HG03439 (cell line): ENCODE results near the gene SORCS2.

ENCODE experiments used
- ATAC-seq: cut with Tn5 transposase; IDR thresholded peaks from one replicate; pipeline ENCODE4 v1.9.1; 2021; ENCODE audit warnings: mild to moderate bottlenecking, moderate library complexity; ENCODE audit not compliant: unreplicated experiment

Gene SORCS2

DNA sequence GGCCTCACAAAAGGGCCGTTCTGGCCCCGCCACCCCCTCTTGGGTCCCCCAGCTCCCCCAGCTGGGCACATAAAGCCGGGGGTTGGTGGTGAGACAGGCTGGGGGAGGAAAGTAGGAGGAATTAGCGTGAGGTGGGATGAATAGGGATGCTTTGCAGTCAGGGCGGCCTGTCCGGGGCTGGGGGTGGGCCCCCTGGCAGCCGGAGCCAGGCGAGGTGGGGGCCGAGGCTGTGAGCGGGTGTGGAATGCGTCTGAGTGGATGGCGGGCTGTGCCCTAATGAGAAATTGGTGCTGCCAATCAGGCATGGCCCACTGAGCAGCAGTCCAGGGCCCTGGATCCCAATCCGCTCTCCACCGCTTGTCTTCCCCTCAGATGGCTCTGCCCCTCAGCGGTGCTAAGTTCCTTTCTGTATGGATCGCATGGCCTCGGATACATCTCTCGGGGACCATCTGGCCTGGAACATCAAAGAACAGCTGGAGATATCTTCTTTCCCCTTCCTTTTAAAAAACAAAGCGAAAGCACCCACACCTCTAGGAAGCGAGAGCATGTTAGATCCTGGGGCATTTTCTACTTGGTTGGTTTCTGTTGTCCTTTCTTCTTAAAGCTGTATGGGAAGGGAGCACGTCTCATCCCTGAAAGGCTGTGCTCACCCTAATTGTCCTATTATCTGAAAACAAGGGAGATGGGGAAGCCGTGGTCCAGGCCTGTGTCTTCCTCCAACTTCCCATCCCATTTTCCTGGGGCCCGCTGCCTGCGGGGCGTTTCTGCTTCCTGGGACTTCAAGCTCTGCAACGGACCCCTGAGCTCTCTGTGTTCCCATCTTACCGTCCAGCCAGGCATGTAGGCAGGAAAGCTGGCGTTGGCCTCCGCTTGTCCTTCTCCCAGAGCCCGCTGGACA lies 106.9 kb downstream of the SORCS2 start:
- ATAC-seq, result no peak

DNA sequence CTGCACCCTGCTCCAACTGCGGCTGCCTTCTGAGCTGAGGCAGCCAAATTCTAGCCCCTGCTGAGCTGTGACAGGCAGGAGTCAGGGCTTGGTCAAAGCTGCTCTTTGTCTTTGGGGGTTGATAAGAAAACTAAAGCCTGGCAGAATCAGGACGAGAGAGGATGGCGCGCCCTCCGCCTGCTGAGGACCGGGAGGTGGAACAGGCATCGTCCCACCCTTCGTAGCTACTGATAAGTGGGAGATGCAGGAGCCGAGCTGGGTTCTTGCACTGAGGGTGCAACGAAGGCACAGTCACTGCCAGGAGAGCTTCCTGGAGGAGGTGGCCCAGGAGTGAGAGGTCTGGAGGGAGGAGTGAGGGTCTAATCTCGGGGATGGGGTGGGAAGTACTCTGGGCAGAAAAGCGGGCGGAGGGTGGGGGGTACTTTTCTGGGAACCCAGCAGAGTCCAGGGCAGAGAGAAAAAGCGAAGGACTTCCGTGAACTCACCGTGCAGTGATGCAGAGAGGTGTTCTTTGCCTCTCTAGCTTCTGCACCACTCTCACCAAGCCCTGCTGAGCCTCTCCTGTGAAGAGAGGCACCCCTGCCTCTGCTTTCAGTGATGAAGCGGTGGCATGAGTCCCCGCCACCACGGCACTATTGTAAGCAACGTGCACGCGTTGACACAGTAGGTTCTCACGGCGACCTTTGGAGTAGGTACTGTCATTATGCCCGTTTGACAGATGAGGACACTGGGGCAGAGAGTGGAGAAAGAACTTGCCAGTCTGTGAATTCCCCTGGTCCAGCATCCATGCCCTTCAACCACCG lies 107.8 kb downstream of the SORCS2 start:
- no peak for ATAC-seq

DNA sequence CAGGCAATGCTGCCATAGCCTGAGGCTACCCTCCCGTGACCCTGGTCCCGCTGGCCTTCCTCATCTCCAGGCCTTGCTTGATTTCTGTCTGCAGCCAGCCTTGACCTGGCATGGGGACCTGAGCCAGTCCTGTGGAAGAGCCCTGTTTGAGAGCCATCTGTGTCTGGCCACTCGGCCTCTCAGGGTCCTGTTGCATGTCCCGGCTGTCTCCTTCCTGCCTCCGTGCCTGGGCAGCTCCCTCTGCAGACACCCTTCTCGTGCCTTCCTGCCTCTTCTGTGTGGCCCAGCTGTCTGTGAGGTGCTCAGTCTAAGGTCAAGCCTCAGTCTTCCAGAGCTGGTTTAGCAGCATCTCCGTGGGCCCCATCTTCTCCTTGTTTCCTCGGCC lies 108.4 kb downstream of the SORCS2 start:
- no peak for ATAC-seq

DNA sequence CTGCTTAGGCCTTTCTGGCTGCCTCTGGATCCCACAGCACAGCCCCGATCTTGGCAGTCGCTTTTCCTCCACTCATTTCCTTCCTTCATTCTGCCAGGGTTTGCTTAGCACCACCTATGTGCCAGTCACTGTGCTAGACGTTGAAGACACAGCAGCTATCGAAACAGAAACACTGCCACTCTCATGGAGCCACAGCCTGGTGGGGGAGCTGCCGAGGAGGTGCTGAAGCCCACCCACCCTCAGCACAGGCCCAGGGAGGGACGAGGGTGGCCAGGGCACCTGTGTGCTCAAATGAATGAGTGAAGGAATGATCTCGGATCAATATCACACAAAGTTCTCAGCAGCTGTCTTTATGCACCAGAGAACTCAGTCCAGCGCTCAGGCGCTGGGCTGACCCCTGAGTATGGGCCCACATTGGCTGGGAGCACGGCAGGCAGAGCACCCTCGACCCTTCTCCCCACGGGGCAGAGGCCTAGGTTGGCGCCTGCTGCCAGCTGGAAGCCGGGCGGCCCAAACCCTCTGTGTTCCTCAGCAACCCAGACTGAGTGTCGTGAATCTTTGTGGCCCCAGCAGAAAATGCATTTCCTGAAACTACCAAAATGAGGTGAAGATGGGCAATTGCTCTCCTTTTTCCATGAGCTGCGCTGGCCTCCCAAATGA lies 108.9 kb downstream of the SORCS2 start:
- ATAC-seq, result no peak

DNA sequence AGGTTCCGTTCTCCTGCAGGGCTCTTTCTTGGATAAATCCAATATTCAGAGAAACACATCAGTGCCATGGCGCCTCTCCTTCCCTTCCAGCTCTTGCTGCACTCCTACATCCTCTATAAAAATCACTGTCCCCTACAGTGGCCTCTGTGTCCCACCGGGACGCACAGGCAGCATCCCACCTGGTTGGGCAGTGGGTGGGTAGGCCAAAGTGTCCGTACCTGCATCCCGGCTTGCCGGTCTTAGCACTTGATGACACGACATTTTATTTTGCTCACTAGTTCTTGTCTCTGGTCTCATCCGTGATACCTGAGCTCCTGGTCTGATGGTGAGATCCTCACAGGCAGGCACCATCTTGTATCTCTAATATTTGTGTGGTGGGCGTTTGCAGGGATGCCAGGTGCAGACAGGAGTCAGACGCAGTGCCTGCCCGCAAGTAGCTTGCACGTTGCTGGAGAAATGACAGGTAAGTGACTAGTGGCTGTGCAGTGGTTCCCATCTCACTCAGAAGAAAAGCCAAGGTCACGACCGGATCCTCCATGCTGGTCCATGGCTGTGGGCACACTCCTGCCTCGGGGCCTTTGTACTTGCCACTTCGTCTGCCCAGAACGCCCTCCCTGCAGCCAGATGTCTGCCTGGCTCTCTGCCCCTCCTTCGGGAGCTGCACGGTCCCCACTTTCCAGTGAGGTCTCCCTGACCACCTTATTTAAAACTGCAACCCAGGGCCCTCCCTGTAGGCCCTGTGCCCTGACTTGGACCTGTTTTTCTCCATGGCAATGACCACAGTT lies 109.7 kb downstream of the SORCS2 start:
- no peak for ATAC-seq

DNA sequence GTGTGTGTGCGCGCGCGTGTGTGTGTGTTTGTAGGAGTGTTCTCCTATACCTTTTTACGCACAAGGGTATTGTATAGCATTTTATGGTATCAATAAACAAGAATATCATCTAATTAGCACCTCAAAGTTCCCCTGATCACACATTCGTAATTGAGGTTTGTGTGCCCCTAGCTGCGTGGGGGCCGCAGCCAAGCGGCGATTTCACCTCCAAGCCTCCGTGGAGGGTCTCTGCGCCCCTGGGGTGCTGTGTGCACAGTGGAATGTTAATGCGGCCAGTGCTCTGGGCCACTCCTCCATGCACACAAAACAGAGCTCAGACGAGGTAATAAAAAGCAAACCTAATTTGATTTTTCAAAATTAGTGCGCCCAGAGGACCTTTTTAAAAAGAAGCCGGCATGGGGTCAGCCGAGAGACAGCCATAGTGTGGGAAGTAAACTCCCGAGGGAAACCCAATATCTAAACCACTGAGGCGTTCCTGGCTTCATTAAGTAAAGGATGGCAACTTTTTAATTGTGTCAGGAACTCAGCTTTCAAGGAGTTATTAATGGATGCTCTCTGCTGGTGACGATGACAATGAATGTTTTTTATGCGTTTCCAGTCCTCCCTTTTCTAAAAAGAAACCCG lies 110.6 kb downstream of the SORCS2 start:
- ATAC-seq, result no peak

DNA sequence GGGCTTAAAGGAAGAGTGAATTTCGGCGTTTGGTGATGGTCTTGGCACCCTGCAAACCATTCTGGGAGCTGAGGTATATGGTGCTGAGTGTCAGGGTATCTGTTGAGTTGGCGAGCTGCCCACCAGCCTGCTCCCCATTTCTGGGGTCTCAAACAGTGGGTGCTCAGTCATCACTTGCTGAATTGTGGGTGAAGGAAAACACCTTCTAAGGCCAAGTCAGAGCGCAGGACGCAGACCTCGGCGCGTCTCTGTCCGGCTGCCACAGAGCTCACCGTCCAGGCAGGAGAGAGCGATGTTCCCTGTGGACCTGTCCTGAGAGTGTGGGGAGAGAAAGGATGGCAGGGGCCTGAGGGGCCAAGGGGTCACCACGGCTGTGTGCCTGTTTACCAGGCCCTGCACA lies 111.2 kb downstream of the SORCS2 start:
- ATAC-seq, result no peak

DNA sequence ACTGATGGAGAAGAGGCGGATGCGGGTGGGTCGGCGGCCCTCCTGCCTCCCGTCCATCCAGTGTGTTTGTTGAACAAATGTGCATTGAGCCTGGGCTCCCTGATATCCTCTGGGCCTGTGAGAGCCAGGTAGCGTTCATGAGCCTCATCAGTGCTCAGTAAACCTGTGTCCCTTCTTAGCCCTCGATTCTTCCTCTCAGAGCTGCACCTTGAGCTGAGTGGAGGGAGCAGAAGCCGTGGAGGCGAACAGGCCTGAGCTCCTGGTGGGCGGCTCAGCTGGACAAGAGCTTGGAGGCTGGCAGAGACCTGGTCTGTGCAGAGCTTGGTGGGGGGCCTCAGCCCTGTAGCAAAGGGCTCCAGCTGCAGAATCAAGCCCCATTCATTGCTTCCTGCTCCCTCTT lies 112.1 kb downstream of the SORCS2 start:
- ATAC-seq, result no peak

DNA sequence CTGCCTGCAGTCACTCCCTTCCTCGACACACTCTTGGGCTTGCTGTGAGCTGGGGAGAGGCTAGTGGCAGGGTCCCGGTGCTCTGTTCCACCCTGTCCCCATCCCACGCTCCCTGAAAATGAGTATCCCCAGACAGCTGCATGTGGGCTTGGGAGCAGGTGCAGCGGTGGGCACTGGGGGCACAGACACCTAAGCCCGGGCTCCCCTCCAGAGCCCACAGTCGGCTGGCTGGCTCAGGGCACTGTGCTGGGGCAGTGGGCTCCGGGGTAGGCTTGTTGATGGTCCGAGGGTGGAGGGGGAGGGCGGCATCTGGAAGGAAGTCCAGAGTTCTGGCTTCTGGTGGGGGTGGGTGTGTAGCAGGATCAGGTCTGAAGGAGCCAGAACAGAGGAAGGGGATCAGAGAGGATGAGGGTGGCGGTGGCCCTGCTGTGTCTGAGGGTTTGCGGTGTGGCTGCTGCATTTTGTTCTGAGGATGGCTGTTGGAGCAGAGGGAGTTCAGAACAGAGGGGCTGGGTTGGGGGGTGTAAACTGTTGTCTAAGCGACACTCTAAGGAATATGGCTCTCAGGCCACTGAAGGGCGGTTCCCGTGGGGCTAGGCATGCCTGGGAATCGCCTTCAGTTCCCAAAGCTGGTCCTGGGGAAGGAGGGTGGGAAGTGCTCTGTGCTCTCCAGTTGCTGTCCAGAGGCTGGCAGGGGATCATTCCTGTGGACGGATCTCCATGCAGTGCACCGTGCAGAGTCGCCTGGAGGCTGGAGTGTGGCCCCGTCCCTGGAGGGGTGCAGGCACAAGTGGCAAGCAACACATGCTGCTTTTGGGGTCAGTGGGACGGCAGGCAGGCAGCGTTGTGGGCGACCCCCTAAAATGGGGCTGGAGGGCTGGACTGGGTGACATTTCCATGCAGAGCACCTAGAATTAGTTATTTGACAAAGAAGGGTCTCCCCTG lies 114.0 kb downstream of the SORCS2 start:
- ATAC-seq, result no peak

DNA sequence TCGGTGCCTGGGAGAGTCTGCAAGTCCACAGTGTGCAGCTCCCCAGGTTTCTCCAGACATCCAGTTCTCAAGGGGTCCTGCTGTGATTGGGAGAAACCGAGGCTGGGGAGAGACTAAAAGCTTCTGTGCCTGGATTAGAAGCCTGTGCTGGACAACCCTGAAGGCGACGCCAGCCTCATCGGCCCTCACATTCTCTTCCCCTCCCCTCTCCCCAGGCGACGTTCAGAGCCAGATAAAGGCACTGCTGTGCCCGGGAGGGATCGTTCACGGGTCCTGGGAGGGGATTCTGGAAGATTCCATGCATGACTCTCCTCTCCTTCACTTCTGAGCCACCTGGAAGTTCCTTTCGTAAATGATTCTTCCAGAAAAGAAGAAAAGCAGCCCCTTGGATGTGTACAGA lies 114.6 kb downstream of the SORCS2 start:
- no peak for ATAC-seq

DNA sequence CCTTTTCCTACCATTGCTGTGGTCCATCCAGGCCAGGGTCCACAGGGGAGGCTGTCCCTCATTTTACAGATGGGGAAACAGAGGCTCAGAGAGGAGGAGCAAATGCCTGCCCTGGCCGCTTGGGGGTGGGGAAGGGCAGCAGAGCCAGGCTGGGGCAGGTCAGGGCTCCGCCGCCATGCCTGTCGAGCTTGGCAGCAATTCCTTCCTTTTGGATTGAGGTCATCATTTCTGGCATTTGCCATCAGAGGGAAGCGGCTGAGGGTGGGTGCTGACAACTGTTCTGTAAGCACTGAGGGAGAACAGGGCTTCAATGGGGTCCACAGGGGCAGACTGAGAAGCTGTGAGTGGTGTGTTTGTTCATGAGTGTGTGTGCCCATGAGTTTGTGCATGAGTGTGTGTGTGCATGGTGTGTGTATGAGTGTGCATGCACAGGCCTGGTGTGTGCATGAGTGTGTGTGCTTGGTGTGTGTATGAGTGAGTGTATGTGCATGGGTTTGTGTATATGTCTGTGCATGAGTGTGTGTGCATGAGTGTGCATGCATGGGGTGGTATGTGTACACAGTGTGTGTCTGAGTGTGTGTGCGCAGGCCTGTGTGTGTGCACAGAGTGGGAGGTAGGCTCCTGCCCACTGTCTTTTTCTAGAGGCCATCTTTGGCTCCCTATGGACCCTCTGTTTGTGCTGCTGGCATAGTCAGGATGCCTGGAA lies 115.2 kb downstream of the SORCS2 start:
- ATAC-seq, result no peak

DNA sequence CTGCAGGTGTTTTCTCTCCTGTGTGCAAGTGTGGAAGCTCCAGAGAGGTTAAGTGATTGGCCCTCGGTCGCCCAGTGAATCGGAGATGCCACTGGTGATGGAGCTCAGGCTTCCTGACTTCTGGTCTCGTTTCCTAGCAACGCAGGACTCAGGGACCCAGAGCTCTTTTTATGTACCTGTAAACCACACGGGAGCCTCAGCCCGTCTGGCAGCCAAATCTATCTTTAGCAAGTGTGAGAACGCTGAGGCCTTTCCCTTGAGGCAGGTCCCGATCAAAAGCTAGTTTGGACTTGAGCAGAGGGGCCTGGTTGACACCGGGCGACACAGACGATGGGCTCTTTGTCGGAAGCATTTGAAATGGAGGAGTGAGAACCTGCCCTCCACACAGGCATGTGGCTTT lies 116.8 kb downstream of the SORCS2 start:
- ATAC-seq, result no peak

DNA sequence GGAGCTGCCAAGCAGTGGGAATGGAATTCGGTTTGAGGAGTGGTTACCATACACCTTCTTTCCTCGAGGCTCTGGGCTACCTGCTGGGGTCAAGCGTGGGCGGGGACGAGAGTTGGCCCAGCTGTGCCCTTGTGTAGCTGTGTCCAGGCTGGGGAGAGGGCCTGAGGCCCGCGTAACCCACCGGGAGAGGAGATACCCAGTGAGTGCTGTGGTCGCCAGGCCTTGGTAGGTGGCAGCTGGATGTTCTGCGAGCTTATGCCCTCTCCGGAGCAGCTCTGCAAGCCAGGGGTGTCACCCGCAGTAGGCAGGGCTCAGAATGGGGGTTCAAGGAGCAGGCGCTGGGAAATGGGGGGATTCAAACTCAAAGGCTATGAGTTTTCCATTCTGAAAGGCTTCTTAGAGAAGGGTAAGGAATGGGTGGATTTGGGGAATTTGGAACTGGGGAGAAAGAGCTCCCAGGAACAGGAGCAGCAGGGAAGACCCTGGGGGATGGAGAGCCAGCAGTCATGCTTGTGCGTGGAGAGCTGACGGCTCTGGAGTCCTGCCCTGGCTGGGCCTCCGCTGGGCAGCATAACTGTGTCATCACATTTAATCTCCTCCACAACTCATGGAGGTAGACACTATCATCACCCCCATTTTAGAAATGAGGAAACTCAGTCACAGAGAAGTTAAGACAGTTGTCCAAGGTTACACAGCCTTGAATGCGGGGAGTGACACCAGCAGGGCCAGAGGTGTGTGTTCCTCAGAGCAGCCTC lies 117.5 kb downstream of the SORCS2 start:
- ATAC-seq, result no peak

DNA sequence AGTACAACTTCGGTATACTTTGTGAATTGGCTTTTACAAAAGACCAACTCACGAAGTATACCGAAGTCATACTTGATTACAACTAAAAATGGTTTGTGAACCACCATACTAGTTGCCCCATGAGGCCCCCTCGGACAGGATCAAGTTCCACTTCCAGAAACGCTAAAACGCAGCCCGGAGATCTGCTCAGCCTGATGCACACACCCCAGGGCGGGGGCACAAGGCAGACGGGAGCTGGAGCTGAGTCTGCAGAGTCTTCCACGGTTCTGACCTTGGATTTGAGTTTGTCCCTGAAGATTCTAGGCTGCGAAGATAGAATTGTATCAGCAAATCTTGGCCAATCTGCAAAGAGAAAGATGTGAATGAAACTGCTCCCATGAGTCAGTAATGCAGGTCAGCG lies 118.1 kb downstream of the SORCS2 start:
- no peak for ATAC-seq

DNA sequence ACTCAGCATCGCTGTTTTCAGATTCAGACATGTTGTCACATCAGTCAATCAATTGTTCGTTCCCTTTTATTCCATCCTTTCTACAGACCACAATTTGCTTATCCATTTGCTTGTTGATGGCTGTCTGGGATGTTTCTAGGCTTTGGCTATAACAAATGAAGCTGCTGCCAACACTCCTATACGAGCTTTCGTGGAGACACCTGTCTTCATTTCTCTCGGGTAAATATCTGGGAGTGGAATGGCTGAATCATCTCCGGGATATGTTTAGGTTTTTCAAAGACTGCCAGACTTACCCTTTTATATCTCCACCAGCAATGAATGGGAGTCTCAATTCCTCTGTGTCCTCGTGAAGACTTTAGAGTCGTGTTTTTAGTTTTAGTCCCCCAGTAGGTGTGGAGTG lies 118.9 kb downstream of the SORCS2 start:
- ATAC-seq, result no peak

DNA sequence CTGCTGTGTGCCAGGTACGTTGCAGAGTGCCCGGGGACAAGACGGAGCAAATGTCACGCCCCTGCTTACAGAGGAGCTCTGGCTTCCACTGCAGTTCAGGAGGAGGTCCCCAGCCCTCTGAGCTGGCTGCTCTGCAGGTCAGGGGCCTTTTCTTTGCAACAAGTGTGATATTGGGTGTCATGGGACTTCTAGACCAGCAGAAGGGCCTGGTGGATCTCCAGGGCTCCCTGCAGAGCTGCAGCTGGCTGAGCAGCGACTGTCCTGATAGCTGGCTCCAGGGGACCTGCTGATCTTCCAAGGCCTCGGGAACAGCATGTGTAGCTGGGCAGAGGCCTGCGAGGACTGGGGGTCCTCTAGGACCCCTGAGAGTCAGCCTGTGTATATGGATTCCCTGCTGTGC lies 120.4 kb downstream of the SORCS2 start:
- no peak for ATAC-seq

DNA sequence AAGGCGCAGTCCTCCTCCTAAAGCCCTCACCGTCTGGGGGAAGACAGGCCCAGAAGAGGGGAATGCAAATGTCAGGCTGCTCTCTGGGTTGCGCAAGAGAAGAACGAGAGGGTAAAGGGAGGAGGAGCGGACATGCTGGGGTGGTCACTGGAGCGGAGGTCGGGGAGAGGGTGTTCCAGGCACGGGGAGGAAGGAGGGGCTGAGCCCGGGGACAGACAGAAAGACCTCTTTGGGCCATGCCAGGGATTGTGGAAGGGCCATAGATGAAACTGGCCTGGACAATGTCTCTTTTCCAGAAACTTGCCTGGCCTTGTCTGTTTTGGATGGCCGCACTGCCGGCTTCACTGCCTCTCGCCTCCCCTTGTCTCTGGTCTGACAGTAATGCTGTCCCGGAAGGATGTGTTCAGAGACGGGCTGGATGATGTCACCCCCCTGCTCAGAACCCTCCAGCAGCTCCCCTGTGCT lies 121.0 kb downstream of the SORCS2 start:
- no peak for ATAC-seq

DNA sequence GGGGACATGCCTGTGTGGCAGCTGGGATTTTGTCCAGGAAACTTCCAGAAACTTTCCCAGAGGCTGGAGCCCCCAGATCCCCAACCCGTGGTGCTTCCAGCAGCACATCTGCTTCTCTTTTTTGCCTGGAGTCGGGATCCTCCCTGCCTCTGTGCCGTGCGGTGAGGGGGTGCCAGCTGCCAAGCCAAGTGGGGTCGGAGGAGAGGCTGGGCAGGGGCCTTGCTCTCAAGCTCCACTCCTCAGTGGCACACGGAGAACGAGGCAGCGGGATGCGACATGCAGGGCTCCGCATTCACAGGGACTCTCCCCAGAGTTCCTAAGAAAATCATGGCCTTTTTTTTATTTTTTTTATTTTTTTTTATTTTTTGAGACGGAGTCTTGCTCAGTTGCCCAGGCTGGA lies 121.7 kb downstream of the SORCS2 start:
- ATAC-seq, result no peak
